Thyroid gland (tissue), 4 donors: ENCODE results near the gene FGF18.

Experiments used
- CTCF ChIP-seq, 6 experiments: fragments of 200-600 bp in 3 of 6; fragments of 450-650 bp in 3 of 6; sonication (generic) in 3 of 6; IDR thresholded peaks; one replicate each; pipeline ENCODE4 v1.5.1; 2016 to 2019; ENCODE audit warnings: antibody characterized with exemption in 6 of 6, mild to moderate bottlenecking in 2 of 6, inconsistent platforms in 1 of 6, moderate library complexity in 1 of 6
- POLR2A ChIP-seq, 2 donors: fragments of 450-650 bp; IDR thresholded peaks; one replicate each; pipeline ENCODE4 v1.6.1; 2017; ENCODE audit warnings: antibody characterized with exemption in 2 of 2, mild to moderate bottlenecking in 2 of 2, moderate library complexity in 1 of 2

DNA sequence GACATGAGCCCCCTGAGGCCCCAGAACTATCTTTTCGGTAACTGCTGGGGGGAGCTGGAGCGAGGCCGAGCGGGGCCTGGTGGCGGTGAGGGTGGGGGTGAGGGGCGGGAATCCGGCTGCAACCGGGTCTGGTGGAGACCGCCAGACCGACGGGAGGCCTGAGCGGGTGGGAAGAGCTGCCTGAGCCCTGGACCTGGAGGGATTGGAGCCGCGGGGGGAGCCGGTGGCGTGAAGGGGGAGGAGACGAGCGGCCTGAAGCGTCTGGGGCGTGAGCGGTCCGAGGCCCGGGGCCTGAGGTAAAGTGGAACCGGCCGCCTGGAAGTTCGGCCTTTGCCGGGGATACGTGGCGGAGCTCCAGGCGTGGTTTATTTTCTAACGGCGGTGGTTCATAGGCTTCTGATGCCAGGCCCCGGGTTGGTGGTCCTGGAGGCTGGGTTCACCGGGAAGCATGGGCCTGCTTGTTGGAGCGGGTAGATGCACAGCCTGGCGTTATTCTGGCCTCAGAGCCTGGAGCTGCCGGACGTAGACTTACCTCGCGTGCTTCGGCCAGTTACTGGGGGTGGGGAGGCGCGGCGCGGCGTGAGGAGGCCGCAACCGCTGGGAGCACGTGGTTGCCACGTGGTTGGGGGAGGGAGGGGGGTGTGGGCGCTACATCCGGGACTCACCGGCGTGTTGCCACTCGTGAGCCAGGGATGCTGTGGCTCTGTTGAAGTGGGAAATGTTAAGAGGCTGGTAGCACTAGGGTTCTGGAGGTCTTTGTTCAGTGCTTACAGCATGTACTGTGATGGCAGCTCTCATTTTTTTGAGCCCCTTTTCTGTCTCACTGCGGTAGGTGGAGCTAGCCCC is 31.3 kb upstream of the FGF18 start:
- TF ChIP-seq CTCF (IDR thresholded peaks at IDR 0.05) (no peak), POLR2A (IDR thresholded peaks at IDR 0.05) (no peak)
